Osteoblast (primary cell): Measurements from ENCODE around the gene USP2. TPM values are rescaled to one million over a fixed set of nuclear protein-coding genes. Genes with fewer than 3 reads are reported as not detected.

ENCODE experiments used
- DNase-seq: peaks from one replicate; pipeline ENCODE4 v3.0.0; 2011; ENCODE audit warnings: low spot score, mixed read lengths; ENCODE audit not compliant: insufficient read length; ENCODE audit errors: missing footprints
- H2AFZ ChIP-seq: 2 replicates; pipeline ENCODE4 v1.6.0; 2011; ENCODE audit warnings: mild to moderate bottlenecking, low read length
- H3K27ac ChIP-seq: 2 replicates; pipeline ENCODE4 v1.5.1; 2011; ENCODE audit warnings: mild to moderate bottlenecking, low read depth, low read length, moderate library complexity
- H3K27me3 ChIP-seq: 2 replicates; pipeline ENCODE4 v1.6.0; 2012; ENCODE audit warnings: mild to moderate bottlenecking, control low read depth, inconsistent platforms, low read length, moderate library complexity; ENCODE audit not compliant: insufficient read depth
- H3K36me3 ChIP-seq: 2 replicates; pipeline ENCODE4 v1.5.1; 2011; ENCODE audit warnings: mild to moderate bottlenecking, low read length, control low read depth, moderate library complexity; ENCODE audit not compliant: insufficient read depth
- H3K4me1 ChIP-seq: 2 replicates; pipeline ENCODE4 v1.5.1; 2011; ENCODE audit warnings: mild to moderate bottlenecking, low read length, control low read depth, moderate library complexity; ENCODE audit not compliant: insufficient read depth
- H3K4me2 ChIP-seq: 2 replicates; pipeline ENCODE4 v1.6.0; 2011; ENCODE audit warnings: mild to moderate bottlenecking, low read length; ENCODE audit not compliant: insufficient read depth
- H3K4me3 ChIP-seq: fragments of 200-600 bp; sonication (generic); 3 replicates; pipeline ENCODE4 v1.5.1; 2012; ENCODE audit warnings: mild to moderate bottlenecking, low read length, inconsistent platforms; ENCODE audit not compliant: insufficient read depth
- H3K79me2 ChIP-seq: 2 replicates; pipeline ENCODE4 v1.6.0; 2012; ENCODE audit warnings: mild to moderate bottlenecking, low read length, control low read depth, inconsistent platforms; ENCODE audit not compliant: insufficient read depth
- H3K9me3 ChIP-seq: 2 replicates; pipeline ENCODE4 v1.5.1; 2011; ENCODE audit warnings: low read depth, low read length, control low read depth
- H4K20me1 ChIP-seq: 2 replicates; pipeline ENCODE4 v1.6.0; 2012; ENCODE audit warnings: mild to moderate bottlenecking, low read length, control low read depth; ENCODE audit not compliant: insufficient read depth
- total RNA-seq: library from RNA; depleted of rRNA; stranded (reverse); fragments of >200 nt; gene quantifications from 2 replicates; pipeline ENCODE4 v1.2.3, GENCODE V29; 2012
- TF ChIP-seq, protein P1 (sequence below): IDR thresholded peaks from 2 replicates; pipeline ENCODE4 v1.5.1; 2011; ENCODE audit warnings: mild to moderate bottlenecking, low read depth, low read length, moderate library complexity; ENCODE audit errors: extremely low read depth

The USP2 gene
- total RNA-seq, 1 donor: 0.36 TPM

DNA sequence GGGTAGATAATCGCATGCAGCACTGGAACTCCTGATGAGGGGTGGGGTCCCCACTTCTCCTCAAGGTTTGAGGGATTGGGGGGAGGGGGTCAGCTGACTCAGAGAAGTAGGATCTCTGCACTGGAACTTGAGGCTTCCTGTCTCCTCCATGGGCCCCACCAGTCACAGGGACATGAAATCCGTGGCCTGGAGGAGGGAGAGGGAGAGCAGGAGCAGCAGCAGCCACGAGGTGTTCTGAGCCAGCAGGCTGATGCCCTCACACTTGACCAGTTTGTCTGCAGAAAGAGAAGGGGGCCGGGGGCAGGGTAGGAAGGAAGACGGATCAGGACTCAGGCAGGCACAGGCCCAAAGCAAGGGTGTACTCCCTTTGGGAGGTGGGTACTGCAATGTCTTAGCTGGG lies 37.8 kb upstream of the USP2 start:
- peak overlapping the region; percentile 9 for H3K4me2 ChIP-seq
- H3K4me1 ChIP-seq: peaks cover 55% of the 10 kb centered on the region
- H4K20me1 ChIP-seq: peaks cover 32% of the 10 kb centered on the region
- no peaks in the 10 kb centered on the region for H3K27me3 ChIP-seq
- peaks cover 46% of the 10 kb centered on the region for H3K79me2 ChIP-seq
- no peaks in the 10 kb centered on the region for H3K9me3 ChIP-seq
- H3K27ac ChIP-seq: peak overlapping the region; percentile 98
- no peak overlapping the region for H2AFZ ChIP-seq
- TF ChIP-seq, protein P1, sequence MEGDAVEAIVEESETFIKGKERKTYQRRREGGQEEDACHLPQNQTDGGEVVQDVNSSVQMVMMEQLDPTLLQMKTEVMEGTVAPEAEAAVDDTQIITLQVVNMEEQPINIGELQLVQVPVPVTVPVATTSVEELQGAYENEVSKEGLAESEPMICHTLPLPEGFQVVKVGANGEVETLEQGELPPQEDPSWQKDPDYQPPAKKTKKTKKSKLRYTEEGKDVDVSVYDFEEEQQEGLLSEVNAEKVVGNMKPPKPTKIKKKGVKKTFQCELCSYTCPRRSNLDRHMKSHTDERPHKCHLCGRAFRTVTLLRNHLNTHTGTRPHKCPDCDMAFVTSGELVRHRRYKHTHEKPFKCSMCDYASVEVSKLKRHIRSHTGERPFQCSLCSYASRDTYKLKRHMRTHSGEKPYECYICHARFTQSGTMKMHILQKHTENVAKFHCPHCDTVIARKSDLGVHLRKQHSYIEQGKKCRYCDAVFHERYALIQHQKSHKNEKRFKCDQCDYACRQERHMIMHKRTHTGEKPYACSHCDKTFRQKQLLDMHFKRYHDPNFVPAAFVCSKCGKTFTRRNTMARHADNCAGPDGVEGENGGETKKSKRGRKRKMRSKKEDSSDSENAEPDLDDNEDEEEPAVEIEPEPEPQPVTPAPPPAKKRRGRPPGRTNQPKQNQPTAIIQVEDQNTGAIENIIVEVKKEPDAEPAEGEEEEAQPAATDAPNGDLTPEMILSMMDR: no peak
- no peak for DNase-seq
- no peak overlapping the region for H3K4me3 ChIP-seq
- H3K36me3 ChIP-seq: peaks cover 26% of the 10 kb centered on the region

DNA sequence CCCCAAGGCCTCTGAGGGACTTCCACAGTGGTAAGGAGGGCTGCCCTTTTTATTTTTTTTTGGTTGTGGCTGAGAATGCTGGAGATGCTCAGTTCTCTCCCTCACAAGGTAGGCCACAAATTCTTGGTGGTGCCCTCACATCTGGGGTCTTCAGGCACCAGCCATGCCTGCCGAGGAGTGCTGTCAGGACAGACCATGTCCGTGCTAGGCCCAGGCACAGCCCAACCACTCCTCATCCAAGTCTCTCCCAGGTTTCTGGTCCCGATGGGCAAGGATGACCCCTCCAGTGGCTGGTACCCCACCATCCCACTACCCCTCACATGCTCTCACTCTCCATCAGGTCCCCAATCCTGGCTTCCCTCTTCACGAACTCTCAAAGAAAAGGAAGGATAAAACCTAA lies 37.3 kb upstream of the USP2 start:
- Histone ChIP-seq H3K4me2 (no peak overlapping the region), H3K4me3 (no peak overlapping the region), H3K36me3 (peaks cover 26% of the 10 kb centered on the region), H2AFZ (no peak overlapping the region), H3K27me3 (no peaks in the 10 kb centered on the region), H3K27ac (peak overlapping the region; percentile 98), H4K20me1 (peaks cover 32% of the 10 kb centered on the region), H3K79me2 (peaks cover 46% of the 10 kb centered on the region), H3K4me1 (peaks cover 55% of the 10 kb centered on the region), H3K9me3 (no peaks in the 10 kb centered on the region)
- DNase-seq: no peak
- TF ChIP-seq, protein P1: no peak

DNA sequence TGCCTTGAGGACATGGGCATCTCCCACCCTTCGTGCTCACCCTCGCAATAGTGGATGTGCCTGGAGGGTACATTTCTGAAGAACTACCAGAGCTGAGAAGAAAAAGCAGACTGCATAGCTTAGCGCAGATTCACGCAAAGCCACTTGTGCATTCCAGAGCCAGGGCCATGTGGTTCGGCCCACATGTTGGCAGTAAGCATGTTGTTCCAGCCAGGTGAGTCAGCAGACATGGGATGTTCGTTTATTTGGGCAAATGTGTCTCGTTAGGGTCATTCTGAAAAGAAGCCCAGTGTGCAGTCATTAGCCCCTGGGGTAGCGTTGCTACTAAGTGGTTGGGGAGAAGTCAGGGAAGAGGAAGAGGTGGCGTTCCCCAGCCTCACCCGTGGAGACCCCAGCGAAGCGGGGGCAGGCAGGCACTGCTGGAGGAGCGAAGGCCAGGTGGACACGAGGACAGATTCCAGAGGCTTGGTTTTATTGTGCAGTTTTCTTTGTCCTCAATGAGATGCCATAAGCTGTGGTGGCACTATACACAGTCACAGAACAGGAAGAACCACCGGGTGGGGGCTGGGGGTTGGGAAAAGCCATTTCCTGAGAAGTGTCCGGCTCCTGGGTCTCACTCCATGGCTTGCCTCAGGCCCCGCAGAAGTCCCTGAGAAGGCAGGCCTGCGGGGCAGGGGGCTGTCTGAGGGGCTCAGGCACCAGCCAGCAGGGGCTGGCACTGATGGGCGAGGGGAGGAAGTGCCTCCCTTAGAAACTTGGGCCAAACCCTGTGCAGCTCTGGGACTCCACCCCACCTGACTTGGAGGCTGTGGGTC lies 36.4 kb upstream of the USP2 start:
- Histone ChIP-seq H3K27me3 (no peaks in the 10 kb centered on the region), H3K9me3 (no peaks in the 10 kb centered on the region), H3K27ac (peak overlapping the region; percentile 98), H3K4me3 (peak overlapping the region; percentile 58), H2AFZ (peak overlapping the region; percentile 12), H3K4me1 (peaks cover 50% of the 10 kb centered on the region), H3K36me3 (peaks cover 26% of the 10 kb centered on the region), H3K79me2 (peaks cover 46% of the 10 kb centered on the region), H3K4me2 (peak overlapping the region; percentile 86), H4K20me1 (peaks cover 32% of the 10 kb centered on the region)
- peak; percentile 98 for DNase-seq
- TF ChIP-seq, protein P1: no peak
